GM19438 (cell line): ENCODE measurements around the gene PLD1.
"Not testable (repeated sequence)": the region's sequence is repeated elsewhere in the genome, so short reads cannot be mapped to it uniquely, and the experiment has no call there.

Source experiments
- ATAC-seq: cut with Tn5 transposase; IDR thresholded peaks from one replicate; pipeline ENCODE4 v1.9.1; 2021; ENCODE audit warnings: low read depth; ENCODE audit not compliant: unreplicated experiment

Gene PLD1

GRCh38 chr3:171585039-171585438 is 225.2 kb downstream of the PLD1 start:
- no peak for ATAC-seq

GRCh38 chr3:171584100-171584499 is 226.2 kb downstream of the PLD1 start:
- ATAC-seq: no peak

DNA sequence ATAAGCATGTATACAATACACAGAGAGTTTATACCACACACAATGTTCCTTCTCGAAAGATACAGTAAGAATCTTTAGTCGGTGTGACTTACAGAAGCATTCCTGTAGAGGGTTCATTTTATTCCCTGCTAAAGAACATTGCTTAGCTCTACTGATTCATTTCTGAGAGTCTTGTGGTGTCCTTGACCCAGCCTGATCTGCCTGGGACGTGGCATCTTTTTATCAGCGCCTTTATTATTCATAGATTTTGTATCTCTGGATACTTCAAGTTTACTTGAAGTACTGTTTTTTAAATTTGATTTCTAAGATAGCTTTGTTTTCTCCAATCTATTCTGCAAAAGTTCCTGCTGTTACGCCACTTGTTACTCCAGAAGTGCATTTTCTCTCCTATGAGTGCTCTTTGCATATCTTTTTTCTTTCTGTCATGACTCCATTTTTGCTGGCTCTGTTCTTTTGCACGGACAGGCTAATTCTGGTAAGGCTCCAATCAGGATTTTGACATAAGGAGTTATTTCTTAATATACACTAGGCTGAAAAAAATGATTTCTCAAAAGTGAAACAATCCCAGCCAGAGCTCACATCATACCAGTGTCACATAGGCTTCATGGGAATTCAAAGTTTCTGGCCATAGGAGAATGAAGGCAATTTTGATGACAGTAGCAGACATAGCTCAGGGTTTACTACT is 235.6 kb downstream of the PLD1 start:
- ATAC-seq: no peak

DNA sequence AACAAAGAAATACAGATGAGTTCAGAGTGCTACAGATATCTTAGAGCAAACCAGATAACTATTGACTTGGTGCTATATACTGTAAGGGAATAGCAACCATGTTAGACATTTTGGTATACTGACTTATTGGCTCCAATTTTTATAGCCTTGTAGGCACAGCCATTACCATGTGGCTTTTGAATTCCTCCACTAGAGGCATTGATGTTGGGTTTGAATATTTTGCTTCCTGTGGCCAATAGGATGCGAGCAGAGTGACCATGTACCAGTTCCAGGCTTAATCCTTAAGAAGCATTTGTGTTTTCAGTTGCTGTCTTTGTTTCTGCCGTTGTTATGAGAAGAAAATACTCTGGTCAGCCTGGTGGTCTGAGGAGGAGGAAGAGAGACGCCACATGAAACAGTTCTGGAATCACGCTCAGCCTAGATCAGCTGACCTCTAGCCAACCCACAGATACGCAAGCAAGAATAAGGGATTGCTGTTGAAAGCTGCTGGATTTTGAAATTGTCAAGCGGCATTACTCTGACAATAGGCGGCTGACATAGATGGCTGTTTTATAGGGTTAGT is 240.6 kb downstream of the PLD1 start:
- ATAC-seq: no peak

- ATAC-seq: no peak
Observed at GRCh38 chr3:171568766-171569165, 241.5 kb downstream of the PLD1 start.

DNA sequence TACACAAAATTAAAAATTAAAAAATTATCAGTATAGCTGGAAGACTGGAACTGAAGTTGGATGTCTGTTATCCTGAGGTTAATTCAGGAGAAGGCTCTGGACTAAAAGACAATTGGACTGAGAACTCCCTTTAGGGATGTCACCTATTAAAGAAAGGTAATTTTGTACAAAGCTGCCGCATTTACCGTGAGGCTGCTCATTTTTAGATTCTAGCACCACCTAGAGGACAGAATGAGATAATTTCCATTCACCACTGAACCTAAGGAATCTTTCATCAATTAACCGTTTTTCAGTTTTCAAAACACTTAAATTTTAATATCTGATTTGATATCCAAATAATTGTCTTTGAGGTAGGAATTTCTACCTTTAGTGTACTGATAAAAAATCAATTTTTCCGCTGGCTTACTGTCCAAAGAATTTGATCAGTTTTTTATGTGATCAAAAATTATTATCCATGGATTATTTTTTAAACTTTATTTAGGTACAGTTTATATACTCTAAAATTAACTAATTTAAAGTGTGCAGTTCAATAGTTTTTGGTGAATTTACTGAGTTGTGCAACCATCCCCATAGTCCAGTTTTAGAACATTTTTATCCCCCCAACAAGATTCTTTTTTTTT is 243.4 kb downstream of the PLD1 start:
- ATAC-seq: no peak

DNA sequence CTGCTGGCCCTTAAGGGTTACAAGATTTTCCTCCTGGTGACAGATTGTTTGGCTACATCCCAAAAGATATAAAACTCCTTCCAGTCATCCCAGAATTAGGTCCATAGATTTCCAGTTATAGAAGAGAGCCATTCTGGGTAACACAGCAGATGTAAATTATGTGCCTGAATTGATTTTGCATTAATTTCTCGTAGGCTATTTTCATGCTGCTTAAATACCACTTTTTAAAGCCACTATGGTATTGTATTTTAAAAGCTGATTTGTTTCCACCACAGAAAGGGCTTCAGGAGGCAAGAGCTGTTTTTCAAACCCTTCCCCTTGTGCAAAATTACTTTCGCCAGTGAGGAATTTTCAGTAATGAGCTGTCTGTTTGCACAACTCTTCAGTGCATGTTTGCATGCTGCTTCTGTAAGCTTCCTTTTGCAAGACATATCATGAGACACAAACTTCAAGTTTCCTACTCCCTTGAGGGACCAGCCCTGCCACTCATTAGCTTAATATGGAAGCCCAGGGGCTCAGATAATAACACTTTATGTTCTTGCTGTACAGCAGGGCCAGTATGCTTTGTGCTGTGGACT is 244.7 kb downstream of the PLD1 start:
- no peak for ATAC-seq

- no peak for ATAC-seq
Observed at GRCh38 chr3:171564748-171565480, 245.4 kb downstream of the PLD1 start.

DNA sequence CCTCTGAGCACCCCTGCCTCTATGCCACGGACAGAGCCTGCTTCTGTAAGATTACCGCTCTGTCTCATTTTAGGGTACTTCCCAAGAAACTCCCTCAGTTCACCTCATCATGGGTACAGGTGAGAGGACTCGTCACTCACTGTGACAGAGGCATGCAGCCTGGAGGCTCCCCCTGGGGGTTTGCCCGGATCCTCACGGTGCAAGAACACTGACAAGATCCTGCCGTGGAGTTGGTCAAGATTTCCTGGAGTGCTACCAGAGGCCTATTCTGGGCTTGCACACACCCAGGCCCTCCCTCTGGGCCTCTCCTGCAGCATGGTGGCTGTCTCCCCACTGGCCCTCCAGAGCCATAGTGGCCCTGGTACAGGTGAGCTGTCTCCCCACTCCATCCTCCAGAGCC is 247.0 kb downstream of the PLD1 start:
- ATAC-seq: no peak

- not testable (repeated sequence) for ATAC-seq
Observed at GRCh38 chr3:171562459-171562858, 247.8 kb downstream of the PLD1 start.

- ATAC-seq: no peak
Observed at GRCh38 chr3:171561596-171562323, 248.5 kb downstream of the PLD1 start.

- ATAC-seq: no peak
Observed at GRCh38 chr3:171559586-171559985, 250.7 kb downstream of the PLD1 start.

DNA sequence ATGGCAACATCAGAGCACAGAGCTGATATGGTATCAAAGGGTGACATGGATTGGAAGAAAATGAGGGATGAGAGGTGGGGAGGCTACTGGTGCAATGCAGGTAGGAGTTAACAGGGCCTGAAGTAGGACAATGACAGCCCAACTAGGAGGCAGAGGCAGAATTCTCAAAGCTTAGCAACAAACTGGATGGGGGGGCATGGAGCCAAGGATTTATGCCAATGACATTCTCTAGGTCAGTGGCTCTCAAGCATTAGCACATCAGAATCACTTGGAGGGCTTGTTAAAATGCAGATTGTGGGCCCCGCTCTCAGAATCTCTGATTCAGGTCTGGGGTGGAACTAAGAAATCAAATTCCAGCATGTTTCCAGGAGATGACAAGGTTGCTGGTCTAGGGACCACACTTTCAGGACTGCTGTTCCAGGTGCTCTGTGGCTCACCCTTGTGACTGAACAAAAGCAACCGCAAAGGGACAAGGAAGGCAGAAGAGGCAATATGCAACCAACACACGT is 252.0 kb downstream of the PLD1 start:
- no peak for ATAC-seq

DNA sequence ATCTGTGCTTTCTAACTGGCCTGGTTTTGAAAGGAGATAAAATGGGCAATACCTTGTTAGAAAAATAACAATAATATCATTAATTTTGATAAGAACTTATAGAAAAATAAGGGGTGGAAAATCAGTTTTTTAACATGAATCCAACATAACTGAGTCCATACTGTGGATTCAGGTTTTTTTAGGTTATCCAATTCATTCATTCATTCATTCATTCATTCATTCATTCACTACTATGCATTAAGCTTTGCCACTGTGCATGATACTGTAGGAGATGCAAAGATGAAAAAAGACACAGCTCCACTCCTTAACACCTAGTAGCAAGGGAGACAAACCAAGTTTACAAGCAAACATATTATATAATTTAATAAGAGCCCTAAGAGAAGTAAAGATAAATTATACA is 253.1 kb downstream of the PLD1 start:
- ATAC-seq: no peak

DNA sequence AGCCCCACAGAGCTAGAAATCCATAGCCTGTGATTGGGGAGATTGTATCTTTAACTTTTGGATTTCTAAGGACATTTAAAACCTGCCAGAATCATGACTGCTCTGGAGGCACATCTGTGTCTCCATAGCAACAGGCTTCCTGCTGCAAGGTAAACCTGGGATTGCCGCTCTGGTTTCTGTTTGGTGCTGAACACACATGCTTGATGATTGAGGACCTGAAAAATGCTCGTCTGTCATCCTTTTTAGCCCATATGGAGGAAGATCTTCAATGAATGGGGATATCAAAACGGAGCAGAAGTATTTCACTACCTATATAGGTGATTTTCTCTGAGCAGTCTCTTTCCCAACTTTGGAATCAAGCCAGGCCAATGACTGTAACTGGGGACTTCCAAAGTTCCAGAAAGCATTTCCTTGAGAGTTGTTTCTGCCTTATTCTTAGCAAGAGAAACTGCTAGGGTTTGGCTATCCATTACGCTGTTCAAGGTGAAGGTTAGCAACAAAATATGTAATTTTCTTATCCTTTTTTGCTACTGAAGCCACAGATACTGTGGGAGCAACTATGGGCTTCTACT is 253.6 kb downstream of the PLD1 start:
- no peak for ATAC-seq

DNA sequence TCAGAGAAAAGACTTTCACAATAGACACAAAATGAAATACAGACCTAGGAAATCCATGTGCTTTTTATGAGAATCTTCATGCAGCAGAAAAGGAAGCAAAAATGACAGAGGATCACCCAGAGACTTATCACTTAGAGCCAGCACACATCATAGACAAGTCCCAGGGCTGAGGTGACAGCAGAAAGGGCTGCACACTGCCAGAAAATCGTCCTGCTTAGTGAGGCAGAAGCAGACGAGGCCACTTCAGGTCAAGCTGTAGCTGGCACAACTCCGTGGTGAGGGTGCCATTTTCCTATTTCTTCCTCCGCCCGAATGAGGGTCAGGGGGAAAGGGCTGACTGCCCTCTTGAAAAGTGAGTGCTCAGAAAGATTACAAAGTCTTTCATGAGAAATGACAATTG is 254.1 kb downstream of the PLD1 start:
- ATAC-seq: no peak

- no peak for ATAC-seq
Observed at GRCh38 chr3:171553086-171553485, 257.2 kb downstream of the PLD1 start.

DNA sequence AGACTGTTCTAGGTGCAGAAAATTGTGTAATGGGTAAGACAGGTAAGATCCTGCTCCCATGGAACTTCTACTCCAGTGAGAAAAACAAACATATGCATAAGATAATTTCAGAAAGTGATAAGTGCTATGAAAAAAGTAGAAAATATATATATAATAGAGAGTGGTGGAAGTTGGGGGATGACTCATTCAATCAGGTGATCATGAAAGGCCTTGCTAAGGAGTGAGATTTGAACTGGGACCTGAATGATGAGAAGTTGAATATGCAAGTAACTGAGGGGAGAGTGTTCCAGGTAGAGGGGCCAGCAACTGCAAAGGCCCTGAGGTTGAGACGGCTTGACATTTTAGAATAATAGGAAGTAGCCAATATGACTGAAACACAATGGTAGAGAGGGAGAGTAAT is 257.8 kb downstream of the PLD1 start:
- ATAC-seq: no peak

GRCh38 chr3:171551296-171551695 is 259.0 kb downstream of the PLD1 start:
- ATAC-seq: no peak
